Gastroesophageal sphincter (tissue), 4 donors: ENCODE data around the gene JAM3. TPM values are rescaled to one million over a fixed set of nuclear protein-coding genes. Genes with fewer than 3 reads are reported as not detected.
A peak's percentile ranks its signal among the peaks of the same experiment; 100 is the strongest.

Source experiments
- ATAC-seq: fragments of 150-250 bp; one replicate; pipeline ENCODE4 v1.9.1; 2016; ENCODE audit warnings: mild to moderate bottlenecking, moderate library complexity
- H3K27ac ChIP-seq, 4 donors: fragments of 200-600 bp; sonication (generic) in 3 of 4; 1 replicate in 3 of 4; 2 replicates in 1 of 4; pipeline ENCODE4 v1.5.1; 2016 to 2019
- H3K27me3 ChIP-seq: fragments of 200-600 bp; sonication (generic); one replicate; pipeline ENCODE4 v1.5.1; 2019
- H3K36me3 ChIP-seq, 2 donors: fragments of 200-600 bp; sonication (generic); one replicate each; pipeline ENCODE4 v1.5.1; 2019; ENCODE audit warnings: control low read depth in 1 of 2
- H3K4me1 ChIP-seq, 3 donors: fragments of 200-600 bp; sonication (generic); 1 replicate in 2 of 3; 2 replicates in 1 of 3; pipeline ENCODE4 v1.5.1; 2016 to 2019; ENCODE audit warnings: control low read depth in 2 of 3
- H3K4me3 ChIP-seq, 2 donors: fragments of 200-600 bp; sonication (generic); one replicate each; pipeline ENCODE4 v1.5.1; 2019; ENCODE audit warnings: mild to moderate bottlenecking in 1 of 2, moderate library complexity in 1 of 2
- H3K9me3 ChIP-seq, 3 donors: fragments of 200-600 bp; sonication (generic); one replicate each; pipeline ENCODE4 v1.5.1; 2017 to 2019; ENCODE audit warnings: control low read depth in 2 of 3
- EP300 ChIP-seq: sonication (generic); formaldehyde crosslinking; IDR thresholded peaks from one replicate; pipeline ENCODE4 v1.6.1; 2017; ENCODE audit warnings: antibody characterized with exemption, mild to moderate bottlenecking
- POLR2A ChIP-seq, 2 donors: fragments of 450-650 bp; IDR thresholded peaks; one replicate each; pipeline ENCODE4 v1.6.1; 2017; ENCODE audit warnings: antibody characterized with exemption in 2 of 2, mild to moderate bottlenecking in 2 of 2, moderate library complexity in 1 of 2
- POLR2AphosphoS5 ChIP-seq: sonication (generic); formaldehyde crosslinking; IDR thresholded peaks from one replicate; pipeline ENCODE4 v1.6.1; 2017; ENCODE audit warnings: antibody characterized with exemption
- WGBS, 2 donors: methylation state at CpG; one replicate each; pipeline ENCODE4 v1.1.5; 2018; ENCODE audit warnings: low coverage in 1 of 2; 5-methylcytosine and 5-hydroxymethylcytosine counted together
- total RNA-seq, 4 donors: library from RNA; depleted of rRNA; stranded (reverse); fragments of >200 nt; gene quantifications; one replicate each; pipeline ENCODE4 v1.1.0, GENCODE V29; 2016
- TF ChIP-seq, protein P1 (sequence below), 4 experiments: fragments of 200-600 bp in 2 of 4; fragments of 450-650 bp in 2 of 4; sonication (generic) in 1 of 4; IDR thresholded peaks; one replicate each; pipeline ENCODE4 v1.5.1; 2017 to 2019; ENCODE audit warnings: antibody characterized with exemption in 4 of 4, mild to moderate bottlenecking in 2 of 4, moderate library complexity in 2 of 4

Gene JAM3
- total RNA-seq, 4 donors from 2014 or later = 91.0 to 163 (median 104) TPM

DNA sequence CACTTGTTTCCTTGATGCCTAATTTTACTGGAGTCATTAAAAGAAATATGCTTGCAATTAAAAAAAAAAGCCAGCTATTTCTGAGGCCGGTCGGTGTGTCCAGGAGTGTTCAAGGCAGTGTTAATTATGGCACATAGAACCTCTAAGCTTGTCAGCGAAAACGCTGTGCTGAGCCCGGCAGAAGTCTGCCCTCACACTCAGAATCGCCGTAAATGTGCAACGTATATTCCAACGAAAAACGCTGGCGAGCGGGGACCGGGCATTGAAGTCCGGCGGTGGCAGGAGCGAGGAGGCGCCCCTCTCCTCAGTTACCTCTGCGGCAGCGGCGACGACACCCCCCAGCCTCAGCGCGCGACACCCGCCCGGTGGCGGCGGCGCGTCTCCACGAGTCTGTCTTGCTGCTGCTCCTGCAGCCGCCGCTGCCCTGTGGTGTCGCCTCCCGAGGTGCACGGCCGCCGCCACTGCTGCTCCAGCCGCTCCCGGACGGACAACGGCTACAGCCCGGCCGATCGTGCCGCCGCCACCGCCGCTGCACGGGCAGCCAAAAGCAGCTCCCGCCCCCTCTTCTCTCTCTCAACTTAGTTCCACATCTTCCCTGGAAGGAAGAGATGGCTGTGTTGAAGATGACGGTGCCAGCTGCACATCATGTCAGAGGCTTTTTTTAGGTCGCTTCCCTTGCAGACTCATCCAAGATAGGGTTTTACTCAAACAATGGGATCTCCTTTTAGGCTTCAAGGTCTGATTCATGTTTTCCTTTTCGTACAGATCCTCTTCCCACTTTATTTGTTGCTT is 56.0 kb downstream of the JAM3 start:
- Histone ChIP-seq H3K9me3 (no peaks in the 10 kb centered on the region), H3K4me3 (peak overlapping the region; percentile 33 to 53), H3K27ac (peak overlapping the region; percentile 19 to 90 (median 78)), H3K36me3 (no peaks in the 10 kb centered on the region), H3K4me1 (peaks cover 13 to 75% (median 31%) of the 10 kb centered on the region in 3 donors), H3K27me3 (no peaks in the 10 kb centered on the region)
- ATAC-seq = peak; percentile 36
- WGBS, 2 donors = 2 to 12% methylated on average over 10 to 21 of the region's 54 CpGs
- TF ChIP-seq POLR2A (IDR thresholded peaks at IDR 0.05) (no peak), EP300 (no peak), POLR2AphosphoS5 (peak; percentile 33)
- TF ChIP-seq, protein P1, sequence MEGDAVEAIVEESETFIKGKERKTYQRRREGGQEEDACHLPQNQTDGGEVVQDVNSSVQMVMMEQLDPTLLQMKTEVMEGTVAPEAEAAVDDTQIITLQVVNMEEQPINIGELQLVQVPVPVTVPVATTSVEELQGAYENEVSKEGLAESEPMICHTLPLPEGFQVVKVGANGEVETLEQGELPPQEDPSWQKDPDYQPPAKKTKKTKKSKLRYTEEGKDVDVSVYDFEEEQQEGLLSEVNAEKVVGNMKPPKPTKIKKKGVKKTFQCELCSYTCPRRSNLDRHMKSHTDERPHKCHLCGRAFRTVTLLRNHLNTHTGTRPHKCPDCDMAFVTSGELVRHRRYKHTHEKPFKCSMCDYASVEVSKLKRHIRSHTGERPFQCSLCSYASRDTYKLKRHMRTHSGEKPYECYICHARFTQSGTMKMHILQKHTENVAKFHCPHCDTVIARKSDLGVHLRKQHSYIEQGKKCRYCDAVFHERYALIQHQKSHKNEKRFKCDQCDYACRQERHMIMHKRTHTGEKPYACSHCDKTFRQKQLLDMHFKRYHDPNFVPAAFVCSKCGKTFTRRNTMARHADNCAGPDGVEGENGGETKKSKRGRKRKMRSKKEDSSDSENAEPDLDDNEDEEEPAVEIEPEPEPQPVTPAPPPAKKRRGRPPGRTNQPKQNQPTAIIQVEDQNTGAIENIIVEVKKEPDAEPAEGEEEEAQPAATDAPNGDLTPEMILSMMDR (IDR thresholded peaks at IDR 0.05) = peak in 2 of 4 experiments; percentile 26 to 38

DNA sequence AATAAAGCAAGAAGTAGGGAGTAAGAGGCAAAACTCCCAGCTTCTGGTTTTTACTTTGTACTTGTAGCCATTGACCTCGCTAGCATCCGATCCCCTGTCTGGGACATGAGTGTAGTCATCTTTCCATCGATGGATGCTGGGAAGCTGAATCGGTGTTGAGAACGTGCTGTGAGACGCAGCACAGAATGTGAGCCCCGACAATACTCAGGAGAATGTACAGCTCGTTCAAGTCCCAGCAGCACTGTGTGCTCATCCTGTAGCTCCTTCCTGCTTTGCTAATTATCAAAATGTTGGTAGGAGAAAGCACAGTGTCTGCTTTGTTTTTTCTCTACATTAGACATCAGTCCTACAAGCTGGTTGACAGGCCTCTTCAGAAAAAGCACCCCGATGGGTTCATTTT is 56.6 kb downstream of the JAM3 start:
- peaks cover 13 to 68% (median 24%) of the 10 kb centered on the region in 3 donors for H3K4me1 ChIP-seq
- TF ChIP-seq, protein P1 (IDR thresholded peaks at IDR 0.05) = no peak
- TF ChIP-seq POLR2AphosphoS5 = no peak
- no peak for TF ChIP-seq POLR2A (IDR thresholded peaks at IDR 0.05)
- TF ChIP-seq EP300 = no peak
- no peaks in the 10 kb centered on the region for H3K9me3 ChIP-seq
- ATAC-seq = no peak
- no peaks in the 10 kb centered on the region for H3K27me3 ChIP-seq
- peak overlapping the region; percentile 33 to 53 for H3K4me3 ChIP-seq
- no peaks in the 10 kb centered on the region for H3K36me3 ChIP-seq
- peak overlapping the region; percentile 19 to 90 (median 78) for H3K27ac ChIP-seq
- 25 to 60% methylated on average over 1 to 9 of the region's 9 CpGs for WGBS, 2 donors

DNA sequence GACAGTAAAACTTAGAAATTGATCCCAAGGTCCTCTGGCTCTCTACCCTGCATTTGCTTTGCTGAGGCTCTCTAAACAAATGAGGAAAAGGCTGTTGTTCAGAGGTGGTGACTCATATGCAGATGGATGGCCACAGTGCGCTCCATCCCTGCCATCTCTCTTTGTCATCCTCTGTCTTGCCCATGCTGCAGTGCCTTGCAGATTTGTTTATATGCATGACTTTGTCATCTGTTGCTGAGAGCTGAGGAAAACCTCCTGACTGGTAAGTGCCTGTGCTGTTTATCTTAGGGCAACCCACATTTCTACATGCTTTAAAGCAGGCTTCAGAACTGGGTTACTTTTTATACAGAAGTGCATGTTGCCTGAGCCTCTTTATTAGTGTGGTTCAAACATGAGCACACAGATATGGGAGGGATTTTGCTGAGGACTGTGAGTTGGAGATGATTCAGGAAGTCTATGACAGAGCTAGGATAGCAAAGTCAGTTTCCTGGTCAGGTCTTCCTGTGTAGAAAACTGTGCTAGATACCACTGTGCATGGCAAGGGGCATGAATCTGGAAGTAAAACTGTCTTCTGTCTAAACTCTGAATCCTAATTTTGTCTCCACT is 57.4 kb downstream of the JAM3 start:
- no peak overlapping the region for H3K4me3 ChIP-seq
- TF ChIP-seq POLR2AphosphoS5 (peak; percentile 68), EP300 (no peak), POLR2A (IDR thresholded peaks at IDR 0.05) (no peak)
- peaks cover 0 to 3% (median 0%) of the 10 kb centered on the region in 3 donors for H3K9me3 ChIP-seq
- 10% methylated on average over 1 of the region's 1 CpG; no CpG with 5 or more reads in 1 of the 2 donors for WGBS, 2 donors
- no peaks in the 10 kb centered on the region for H3K36me3 ChIP-seq
- ATAC-seq = peak; percentile 69
- no peaks in the 10 kb centered on the region for H3K27me3 ChIP-seq
- peak overlapping the region; percentile 61 to 90 (median 78) for H3K27ac ChIP-seq
- H3K4me1 ChIP-seq = peaks cover 10 to 60% (median 23%) of the 10 kb centered on the region in 3 donors

DNA sequence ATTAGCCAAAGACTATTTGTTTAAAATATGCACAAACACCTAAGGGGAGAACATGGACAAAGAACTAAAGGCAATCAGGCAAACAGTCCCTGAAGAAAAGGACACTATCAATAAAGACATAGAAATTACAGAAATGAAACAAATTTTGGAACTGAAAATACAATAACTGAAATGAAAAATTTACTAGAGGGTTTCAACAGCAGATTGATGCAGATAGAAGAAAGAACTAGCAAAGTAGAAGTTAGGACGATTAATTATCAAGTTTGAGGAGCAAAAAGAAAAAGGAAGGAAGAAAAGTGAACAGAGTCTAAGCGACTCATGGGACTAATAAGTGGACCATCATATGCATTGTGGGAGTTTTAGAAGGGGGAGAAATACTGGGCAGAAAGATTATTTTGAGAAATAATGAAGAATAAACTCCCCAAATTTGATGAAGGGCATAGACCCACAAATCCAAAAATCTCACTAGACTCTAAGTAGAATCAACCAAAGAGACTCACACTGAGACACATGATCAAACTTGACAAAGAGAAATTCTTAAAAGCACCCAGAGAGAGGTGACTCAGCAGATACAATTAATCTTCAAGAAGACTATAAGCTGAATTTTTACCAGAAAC is 62.9 kb downstream of the JAM3 start:
- WGBS, 2 donors = 85 to 91% methylated on average over 2 of the region's 2 CpGs
- Histone ChIP-seq H3K27ac (no peak overlapping the region), H3K4me3 (no peak overlapping the region), H3K36me3 (no peaks in the 10 kb centered on the region), H3K4me1 (peaks cover 0 to 6% (median 0%) of the 10 kb centered on the region in 3 donors), H3K27me3 (no peaks in the 10 kb centered on the region), H3K9me3 (peaks cover 0 to 25% (median 0%) of the 10 kb centered on the region in 3 donors)
- no peak for ATAC-seq
- TF ChIP-seq POLR2A (IDR thresholded peaks at IDR 0.05) (no peak), EP300 (no peak), POLR2AphosphoS5 (no peak)
- TF ChIP-seq, protein P1 (IDR thresholded peaks at IDR 0.05) = no peak

DNA sequence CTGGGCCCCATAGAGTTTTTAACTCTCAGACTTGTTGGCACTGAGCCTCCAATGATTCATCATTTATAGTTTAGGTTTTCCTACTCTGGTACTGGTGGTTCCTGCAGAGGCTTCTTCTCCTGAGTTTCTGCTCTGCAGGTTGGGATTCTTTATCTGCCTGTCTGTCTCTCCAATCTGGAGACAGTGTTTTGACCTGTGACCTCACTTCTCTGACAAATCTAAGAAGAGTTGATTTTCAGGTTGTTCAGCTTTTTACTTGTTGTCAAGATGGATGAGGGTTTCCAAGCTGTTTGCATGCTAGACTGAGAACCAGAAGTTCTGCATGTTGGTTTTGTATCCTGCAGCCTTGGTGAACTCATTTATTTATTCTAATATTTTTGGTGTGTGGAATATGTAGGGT is 63.9 kb downstream of the JAM3 start:
- no peaks in the 10 kb centered on the region for H3K36me3 ChIP-seq
- H3K4me1 ChIP-seq = no peaks in the 10 kb centered on the region
- H3K27me3 ChIP-seq = no peaks in the 10 kb centered on the region
- TF ChIP-seq POLR2A (IDR thresholded peaks at IDR 0.05) (no peak), POLR2AphosphoS5 (no peak), EP300 (no peak)
- TF ChIP-seq, protein P1 (IDR thresholded peaks at IDR 0.05) = no peak
- peaks cover 0 to 25% (median 0%) of the 10 kb centered on the region in 3 donors for H3K9me3 ChIP-seq
- no peak for ATAC-seq
- no peak overlapping the region for H3K27ac ChIP-seq
- no peak overlapping the region for H3K4me3 ChIP-seq
